ENCODE results near the gene COBL.

DNA sequence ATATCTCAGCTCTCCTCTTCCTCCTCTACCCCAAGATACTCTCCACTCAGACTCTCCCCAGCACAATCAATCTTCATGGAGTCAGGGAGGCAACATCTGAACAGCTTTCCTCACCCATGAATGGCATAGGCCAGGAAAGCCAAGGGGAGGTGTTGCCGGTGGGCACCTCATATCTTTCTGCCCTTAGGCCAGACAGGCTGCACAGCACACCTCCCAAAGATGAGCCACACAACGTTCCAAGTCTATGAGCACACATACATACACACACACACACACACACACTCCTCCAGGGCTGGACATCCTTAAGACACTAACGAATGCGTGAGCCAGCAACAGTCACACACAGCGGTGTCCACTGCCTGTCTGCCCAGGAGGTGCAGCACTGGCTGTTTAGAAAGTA lies 17.7 kb downstream of the COBL start:
- TF ChIP-seq BHLHE40 (IDR thresholded peaks at IDR 0.05; ENCODE audit: low read depth, low read length) (no peak), RAD21 (IDR thresholded peaks at IDR 0.05; ENCODE audit: low read length) (no peak), RFX5 (IDR thresholded peaks at IDR 0.05; ENCODE audit: low read depth, low read length) (no peak), FOS (IDR thresholded peaks at IDR 0.05; ENCODE audit: low read depth, low read length) (no peak)
- TF ChIP-seq, protein P1, sequence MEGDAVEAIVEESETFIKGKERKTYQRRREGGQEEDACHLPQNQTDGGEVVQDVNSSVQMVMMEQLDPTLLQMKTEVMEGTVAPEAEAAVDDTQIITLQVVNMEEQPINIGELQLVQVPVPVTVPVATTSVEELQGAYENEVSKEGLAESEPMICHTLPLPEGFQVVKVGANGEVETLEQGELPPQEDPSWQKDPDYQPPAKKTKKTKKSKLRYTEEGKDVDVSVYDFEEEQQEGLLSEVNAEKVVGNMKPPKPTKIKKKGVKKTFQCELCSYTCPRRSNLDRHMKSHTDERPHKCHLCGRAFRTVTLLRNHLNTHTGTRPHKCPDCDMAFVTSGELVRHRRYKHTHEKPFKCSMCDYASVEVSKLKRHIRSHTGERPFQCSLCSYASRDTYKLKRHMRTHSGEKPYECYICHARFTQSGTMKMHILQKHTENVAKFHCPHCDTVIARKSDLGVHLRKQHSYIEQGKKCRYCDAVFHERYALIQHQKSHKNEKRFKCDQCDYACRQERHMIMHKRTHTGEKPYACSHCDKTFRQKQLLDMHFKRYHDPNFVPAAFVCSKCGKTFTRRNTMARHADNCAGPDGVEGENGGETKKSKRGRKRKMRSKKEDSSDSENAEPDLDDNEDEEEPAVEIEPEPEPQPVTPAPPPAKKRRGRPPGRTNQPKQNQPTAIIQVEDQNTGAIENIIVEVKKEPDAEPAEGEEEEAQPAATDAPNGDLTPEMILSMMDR (conservative IDR thresholded peaks at IDR 0.05; ENCODE audit: low read depth, low read length), result no peak
- TF ChIP-seq, protein P2, sequence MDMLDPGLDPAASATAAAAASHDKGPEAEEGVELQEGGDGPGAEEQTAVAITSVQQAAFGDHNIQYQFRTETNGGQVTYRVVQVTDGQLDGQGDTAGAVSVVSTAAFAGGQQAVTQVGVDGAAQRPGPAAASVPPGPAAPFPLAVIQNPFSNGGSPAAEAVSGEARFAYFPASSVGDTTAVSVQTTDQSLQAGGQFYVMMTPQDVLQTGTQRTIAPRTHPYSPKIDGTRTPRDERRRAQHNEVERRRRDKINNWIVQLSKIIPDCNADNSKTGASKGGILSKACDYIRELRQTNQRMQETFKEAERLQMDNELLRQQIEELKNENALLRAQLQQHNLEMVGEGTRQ (IDR thresholded peaks at IDR 0.05; ENCODE audit: low read depth, low read length), result no peak

Measured in IMR-90 (cell line).